Measurements from ENCODE around the gene C12orf56. TPM values are rescaled to one million over a fixed set of nuclear protein-coding genes. Genes with fewer than 3 reads are reported as not detected.

Gene C12orf56
- total RNA-seq, 4 donors from 2014 or later, result 0.76 TPM; not detected in 3

DNA sequence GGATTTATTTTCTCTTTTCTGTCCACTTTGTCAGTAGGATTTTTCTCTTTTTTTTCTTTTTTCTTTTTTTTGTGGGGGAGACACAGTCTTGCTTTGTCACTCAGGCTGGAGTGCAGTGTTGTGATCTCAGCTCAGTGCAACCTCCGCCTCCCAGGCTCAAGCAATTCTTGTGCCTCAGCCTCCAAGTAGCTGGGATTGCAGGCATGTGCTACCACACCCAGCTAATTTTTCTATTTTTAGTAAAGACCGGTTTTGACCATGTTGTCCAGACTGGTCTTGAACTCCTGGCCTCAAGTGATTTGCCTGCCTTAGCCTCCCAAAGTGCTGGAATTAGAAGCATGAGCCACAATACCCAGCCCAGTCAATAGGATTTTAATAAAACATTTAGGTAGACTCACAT, 40.3 kb upstream of the C12orf56 start:
- intact Hi-C loops (cut with DNase I; ENCODE audit: low total_unique reads), result no loop called here
- Histone ChIP-seq H3K4me3 (no peak overlapping the region), H3K27me3 (no peaks in the 10 kb centered on the region), H3K9me3 (no peaks in the 10 kb centered on the region), H3K36me3 (no peaks in the 10 kb centered on the region), H3K27ac (no peak overlapping the region), H3K4me1 (no peaks in the 10 kb centered on the region)
- TF ChIP-seq, protein P1, sequence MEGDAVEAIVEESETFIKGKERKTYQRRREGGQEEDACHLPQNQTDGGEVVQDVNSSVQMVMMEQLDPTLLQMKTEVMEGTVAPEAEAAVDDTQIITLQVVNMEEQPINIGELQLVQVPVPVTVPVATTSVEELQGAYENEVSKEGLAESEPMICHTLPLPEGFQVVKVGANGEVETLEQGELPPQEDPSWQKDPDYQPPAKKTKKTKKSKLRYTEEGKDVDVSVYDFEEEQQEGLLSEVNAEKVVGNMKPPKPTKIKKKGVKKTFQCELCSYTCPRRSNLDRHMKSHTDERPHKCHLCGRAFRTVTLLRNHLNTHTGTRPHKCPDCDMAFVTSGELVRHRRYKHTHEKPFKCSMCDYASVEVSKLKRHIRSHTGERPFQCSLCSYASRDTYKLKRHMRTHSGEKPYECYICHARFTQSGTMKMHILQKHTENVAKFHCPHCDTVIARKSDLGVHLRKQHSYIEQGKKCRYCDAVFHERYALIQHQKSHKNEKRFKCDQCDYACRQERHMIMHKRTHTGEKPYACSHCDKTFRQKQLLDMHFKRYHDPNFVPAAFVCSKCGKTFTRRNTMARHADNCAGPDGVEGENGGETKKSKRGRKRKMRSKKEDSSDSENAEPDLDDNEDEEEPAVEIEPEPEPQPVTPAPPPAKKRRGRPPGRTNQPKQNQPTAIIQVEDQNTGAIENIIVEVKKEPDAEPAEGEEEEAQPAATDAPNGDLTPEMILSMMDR (IDR thresholded peaks at IDR 0.05), result no peak
- no peak for TF ChIP-seq POLR2A (IDR thresholded peaks at IDR 0.05)
- no peak for DNase-seq

DNA sequence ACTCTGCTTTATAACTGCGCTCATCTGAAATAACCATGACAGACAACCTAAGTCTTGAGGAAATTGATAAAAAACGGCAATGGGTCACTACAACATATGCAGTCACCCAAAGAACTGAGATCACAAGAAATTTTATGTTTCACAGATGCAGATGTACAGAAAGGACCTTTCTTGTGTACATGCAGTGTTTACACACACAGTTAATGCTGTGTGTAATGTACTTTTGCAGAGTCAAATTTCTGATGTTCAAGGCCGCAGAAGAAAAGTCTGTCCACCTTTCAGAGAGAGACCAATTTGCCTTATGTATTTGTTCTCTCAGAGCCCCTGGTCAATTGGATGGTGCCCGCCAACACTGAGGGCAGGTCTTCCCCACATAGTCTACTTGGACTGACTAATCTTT, 38.4 kb upstream of the C12orf56 start:
- H3K4me3 ChIP-seq, result no peak overlapping the region
- TF ChIP-seq, protein P1 (IDR thresholded peaks at IDR 0.05), result no peak
- no peak for TF ChIP-seq POLR2A (IDR thresholded peaks at IDR 0.05)
- no peaks in the 10 kb centered on the region for H3K4me1 ChIP-seq
- intact Hi-C loops (cut with DNase I; ENCODE audit: low total_unique reads), result no loop called here
- H3K9me3 ChIP-seq, result no peaks in the 10 kb centered on the region
- no peak overlapping the region for H3K27ac ChIP-seq
- H3K27me3 ChIP-seq, result no peaks in the 10 kb centered on the region
- H3K36me3 ChIP-seq, result no peaks in the 10 kb centered on the region
- no peak for DNase-seq

DNA sequence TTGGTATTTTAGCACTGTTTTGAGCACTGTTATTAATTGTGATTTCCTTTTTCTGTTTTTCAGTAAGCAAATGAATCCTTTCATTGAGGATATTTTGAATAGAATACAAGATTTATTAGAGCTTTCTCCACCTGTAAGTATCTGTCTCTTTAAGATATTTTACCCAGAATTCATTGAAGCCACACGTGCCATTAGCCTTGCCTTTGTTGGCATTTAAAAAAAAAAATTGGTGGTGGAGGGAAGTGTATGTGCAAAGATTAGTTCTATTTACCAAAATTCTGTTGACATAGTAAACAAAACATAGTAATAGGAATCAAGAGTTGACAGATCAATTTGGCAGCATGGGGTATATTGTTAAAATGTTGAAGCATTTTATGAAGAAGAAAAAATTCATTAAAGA, 37.4 kb upstream of the C12orf56 start:
- intact Hi-C loops (cut with DNase I; ENCODE audit: low total_unique reads), result no loop called here
- TF ChIP-seq, protein P1 (IDR thresholded peaks at IDR 0.05), result no peak
- no peak for TF ChIP-seq POLR2A (IDR thresholded peaks at IDR 0.05)
- H3K27me3 ChIP-seq, result no peaks in the 10 kb centered on the region
- no peaks in the 10 kb centered on the region for H3K36me3 ChIP-seq
- no peak overlapping the region for H3K4me3 ChIP-seq
- DNase-seq, result no peak
- H3K4me1 ChIP-seq, result no peaks in the 10 kb centered on the region
- H3K27ac ChIP-seq, result no peak overlapping the region
- H3K9me3 ChIP-seq, result no peaks in the 10 kb centered on the region

DNA sequence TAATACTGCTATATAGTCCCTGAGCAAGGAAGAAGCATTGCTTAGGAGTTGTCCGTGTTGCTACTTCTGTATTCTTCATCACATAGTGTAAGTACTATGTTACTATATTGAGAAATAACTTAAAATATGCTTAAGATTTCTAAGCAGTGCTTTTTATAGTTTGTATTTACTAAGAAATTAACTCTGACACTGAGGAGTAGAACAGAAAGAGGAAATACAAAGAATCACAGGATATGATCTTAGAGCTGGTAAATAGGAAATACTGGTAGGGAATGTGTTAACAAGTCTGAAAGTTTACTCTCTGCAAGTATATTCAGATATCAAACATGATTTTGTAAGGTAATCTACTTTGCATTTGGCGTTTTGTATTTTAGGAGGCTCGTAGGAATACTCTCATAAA, 29.1 kb upstream of the C12orf56 start:
- H3K9me3 ChIP-seq, result no peaks in the 10 kb centered on the region

DNA sequence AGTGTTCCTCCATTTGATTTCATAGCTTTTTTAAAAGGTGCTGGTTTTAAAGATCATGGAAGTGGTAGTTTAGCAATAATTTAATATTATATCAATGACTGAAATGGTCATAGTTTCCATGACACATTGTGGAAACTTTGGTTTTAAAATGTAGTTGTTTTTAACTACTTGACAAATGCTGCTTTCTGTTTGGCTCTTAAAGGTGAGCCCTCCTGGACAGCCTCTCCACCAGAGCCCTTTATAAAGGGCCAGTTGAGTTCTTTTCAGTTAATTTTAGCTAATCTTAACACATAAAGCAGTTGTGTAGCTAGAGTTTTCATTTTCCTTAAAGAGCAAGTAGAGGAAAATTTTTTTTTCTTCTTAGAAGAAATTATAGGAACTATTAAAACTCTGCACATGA, 27.7 kb upstream of the C12orf56 start:
- H3K9me3 ChIP-seq, result no peaks in the 10 kb centered on the region
- no peaks in the 10 kb centered on the region for H3K4me1 ChIP-seq
- no peak overlapping the region for H3K27ac ChIP-seq
- DNase-seq, result no peak
- H3K27me3 ChIP-seq, result no peaks in the 10 kb centered on the region
- H3K4me3 ChIP-seq, result no peak overlapping the region
- H3K36me3 ChIP-seq, result no peaks in the 10 kb centered on the region
- TF ChIP-seq POLR2A (IDR thresholded peaks at IDR 0.05), result no peak
- TF ChIP-seq, protein P1 (IDR thresholded peaks at IDR 0.05), result no peak
- intact Hi-C loops (cut with DNase I; ENCODE audit: low total_unique reads), result no loop called here

More for the DNA sequence above, 29.1 kb upstream of the C12orf56 start:
- no peak for DNase-seq
- no peaks in the 10 kb centered on the region for H3K36me3 ChIP-seq
- H3K27me3 ChIP-seq, result no peaks in the 10 kb centered on the region
- H3K4me3 ChIP-seq, result no peak overlapping the region
- intact Hi-C loops (cut with DNase I; ENCODE audit: low total_unique reads), result no loop called here
- no peak overlapping the region for H3K27ac ChIP-seq
- no peaks in the 10 kb centered on the region for H3K4me1 ChIP-seq
- TF ChIP-seq POLR2A (IDR thresholded peaks at IDR 0.05), result no peak
- TF ChIP-seq, protein P1 (IDR thresholded peaks at IDR 0.05), result no peak

Measured in uterus (tissue), 4 donors.